ENCODE measurements around the gene EPHA7. TPM values are rescaled to one million over a fixed set of nuclear protein-coding genes. Genes with fewer than 3 reads are reported as not detected.
A peak's percentile ranks its signal among the peaks of the same experiment; 100 is the strongest.

Gene EPHA7
- total RNA-seq, 1 donor from 2014 or later, result 55.4 TPM

GRCh38 chr6:93365445-93365844 lies 53.9 kb downstream of the EPHA7 start:
- TF ChIP-seq CTCF (IDR thresholded peaks at IDR 0.05), result no peak
- Mint-ChIP-seq H3K9me3 (ENCODE audit: low read depth) (no peaks in the 10 kb centered on the region), H3K36me3 (ENCODE audit: low read depth) (no peaks in the 10 kb centered on the region), H3K4me3 (ENCODE audit: unreplicated experiment) (no peak overlapping the region), H3K27ac (ENCODE audit: unreplicated experiment) (no peak overlapping the region), H3K27me3 (ENCODE audit: low read depth) (no peaks in the 10 kb centered on the region), H3K4me1 (ENCODE audit: low read depth) (peaks cover 10% of the 10 kb centered on the region)
- DNase-seq (ENCODE audit: low spot score), result no peak

- no peaks in the 10 kb centered on the region for H3K9me3 Mint-ChIP-seq (ENCODE audit: low read depth)
- no peaks in the 10 kb centered on the region for H3K27me3 Mint-ChIP-seq (ENCODE audit: low read depth)
- DNase-seq (ENCODE audit: low spot score), result no peak
- TF ChIP-seq CTCF (IDR thresholded peaks at IDR 0.05), result no peak
- H3K27ac Mint-ChIP-seq (ENCODE audit: unreplicated experiment), result no peak overlapping the region
- H3K36me3 Mint-ChIP-seq (ENCODE audit: low read depth), result peaks cover 14% of the 10 kb centered on the region
- peaks cover 16% of the 10 kb centered on the region for H3K4me1 Mint-ChIP-seq (ENCODE audit: low read depth)
- H3K4me3 Mint-ChIP-seq (ENCODE audit: unreplicated experiment), result no peak overlapping the region
These were observed 60.9 kb downstream of the EPHA7 start for GRCh38 chr6:93358435-93358834.

GRCh38 chr6:93352604-93353003 lies 66.8 kb downstream of the EPHA7 start:
- H3K9me3 Mint-ChIP-seq (ENCODE audit: low read depth), result peaks cover 5% of the 10 kb centered on the region
- peaks cover 21% of the 10 kb centered on the region for H3K4me1 Mint-ChIP-seq (ENCODE audit: low read depth)
- H3K27ac Mint-ChIP-seq (ENCODE audit: unreplicated experiment), result no peak overlapping the region
- TF ChIP-seq CTCF (IDR thresholded peaks at IDR 0.05), result no peak
- peaks cover 18% of the 10 kb centered on the region for H3K36me3 Mint-ChIP-seq (ENCODE audit: low read depth)
- no peak overlapping the region for H3K4me3 Mint-ChIP-seq (ENCODE audit: unreplicated experiment)
- H3K27me3 Mint-ChIP-seq (ENCODE audit: low read depth), result no peaks in the 10 kb centered on the region
- DNase-seq (ENCODE audit: low spot score), result no peak

GRCh38 chr6:93351222-93351621 lies 68.1 kb downstream of the EPHA7 start:
- H3K36me3 Mint-ChIP-seq (ENCODE audit: low read depth), result peaks cover 11% of the 10 kb centered on the region
- no peaks in the 10 kb centered on the region for H3K27me3 Mint-ChIP-seq (ENCODE audit: low read depth)
- no peak for DNase-seq (ENCODE audit: low spot score)
- peaks cover 21% of the 10 kb centered on the region for H3K4me1 Mint-ChIP-seq (ENCODE audit: low read depth)
- no peak for TF ChIP-seq CTCF (IDR thresholded peaks at IDR 0.05)
- no peak overlapping the region for H3K4me3 Mint-ChIP-seq (ENCODE audit: unreplicated experiment)
- peaks cover 5% of the 10 kb centered on the region for H3K9me3 Mint-ChIP-seq (ENCODE audit: low read depth)
- peak overlapping the region; percentile 60 for H3K27ac Mint-ChIP-seq (ENCODE audit: unreplicated experiment)

DNA sequence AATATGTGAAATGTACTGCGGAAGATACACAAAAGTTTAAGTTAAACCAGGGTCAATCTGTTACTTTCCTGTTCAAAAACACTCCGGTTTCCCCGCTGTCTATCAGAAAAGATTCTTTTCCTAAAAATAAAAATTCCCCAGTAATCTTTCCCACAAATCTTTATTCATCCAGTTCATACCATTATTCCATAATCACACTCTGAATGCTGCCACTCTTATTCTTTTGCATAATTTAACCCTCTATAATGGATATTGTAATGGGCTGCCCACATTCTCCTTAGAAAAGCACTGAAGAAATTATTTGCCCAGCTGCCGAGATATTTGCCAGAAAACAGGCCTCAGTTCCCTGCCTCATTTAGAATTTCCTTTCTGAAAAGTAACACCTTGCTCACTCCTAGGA lies 68.6 kb downstream of the EPHA7 start:
- no peaks in the 10 kb centered on the region for H3K27me3 Mint-ChIP-seq (ENCODE audit: low read depth)
- H3K4me3 Mint-ChIP-seq (ENCODE audit: unreplicated experiment), result no peak overlapping the region
- DNase-seq (ENCODE audit: low spot score), result no peak
- peaks cover 8% of the 10 kb centered on the region for H3K36me3 Mint-ChIP-seq (ENCODE audit: low read depth)
- H3K4me1 Mint-ChIP-seq (ENCODE audit: low read depth), result peaks cover 21% of the 10 kb centered on the region
- H3K9me3 Mint-ChIP-seq (ENCODE audit: low read depth), result peaks cover 5% of the 10 kb centered on the region
- H3K27ac Mint-ChIP-seq (ENCODE audit: unreplicated experiment), result peak overlapping the region; percentile 60
- no peak for TF ChIP-seq CTCF (IDR thresholded peaks at IDR 0.05)
